Measurements from ENCODE around the gene CDH23.

DNA sequence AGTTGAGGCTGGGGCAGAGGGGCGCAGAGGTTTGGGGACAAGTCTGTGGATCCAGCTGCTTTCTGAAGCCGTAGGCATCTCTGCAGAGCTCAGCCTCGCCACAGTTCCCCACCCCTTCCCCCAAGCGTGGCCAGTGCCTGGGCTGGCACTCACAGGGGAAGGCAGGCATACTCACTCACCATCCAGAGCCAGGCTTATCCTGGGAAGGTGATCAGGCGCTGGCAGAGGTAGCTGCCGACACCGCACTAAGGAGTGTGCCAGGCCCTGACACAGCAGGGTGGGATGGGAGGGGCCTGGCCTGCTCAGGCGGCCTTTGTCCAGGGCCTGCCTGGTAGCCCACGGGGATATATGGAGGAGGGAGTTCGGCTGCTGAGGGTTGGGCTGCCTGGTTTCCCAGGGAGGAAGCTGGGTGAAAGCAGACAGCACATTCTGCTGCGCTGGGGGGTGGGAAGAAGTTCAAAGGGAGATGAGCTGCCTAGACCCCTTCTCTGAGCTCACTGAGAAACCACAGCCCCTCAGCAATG lies 360.7 kb downstream of the CDH23 start:
- TF ChIP-seq AFF4 (CRISPR knock-in tag; IDR thresholded peaks at IDR 0.05) (no peak), HMG20B (CRISPR knock-in tag; IDR thresholded peaks at IDR 0.05) (no peak), GABPA (tag; conservative IDR thresholded peaks at IDR 0.05; ENCODE audit: low read depth) (no peak), DDX20 (tag; IDR thresholded peaks at IDR 0.05; ENCODE audit: low read depth) (no peak), ARNT (IDR thresholded peaks at IDR 0.05) (no peak), RBM25 (IDR thresholded peaks at IDR 0.05; ENCODE audit: low read depth, low read length, severe bottlenecking) (no peak), WHSC1 (IDR thresholded peaks at IDR 0.05; ENCODE audit: low read length) (no peak), ZBTB7A (IDR thresholded peaks at IDR 0.05; ENCODE audit: borderline replicate concordance, control insufficient read depth, low read depth, low read length) (no peak), ZNF146 (CRISPR knock-in tag; IDR thresholded peaks at IDR 0.05; ENCODE audit: unreplicated experiment) (no peak)
- TF ChIP-seq, protein P1, sequence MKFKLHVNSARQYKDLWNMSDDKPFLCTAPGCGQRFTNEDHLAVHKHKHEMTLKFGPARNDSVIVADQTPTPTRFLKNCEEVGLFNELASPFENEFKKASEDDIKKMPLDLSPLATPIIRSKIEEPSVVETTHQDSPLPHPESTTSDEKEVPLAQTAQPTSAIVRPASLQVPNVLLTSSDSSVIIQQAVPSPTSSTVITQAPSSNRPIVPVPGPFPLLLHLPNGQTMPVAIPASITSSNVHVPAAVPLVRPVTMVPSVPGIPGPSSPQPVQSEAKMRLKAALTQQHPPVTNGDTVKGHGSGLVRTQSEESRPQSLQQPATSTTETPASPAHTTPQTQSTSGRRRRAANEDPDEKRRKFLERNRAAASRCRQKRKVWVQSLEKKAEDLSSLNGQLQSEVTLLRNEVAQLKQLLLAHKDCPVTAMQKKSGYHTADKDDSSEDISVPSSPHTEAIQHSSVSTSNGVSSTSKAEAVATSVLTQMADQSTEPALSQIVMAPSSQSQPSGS (CRISPR knock-in tag; IDR thresholded peaks at IDR 0.05), result no peak
- TF ChIP-seq, protein P2, sequence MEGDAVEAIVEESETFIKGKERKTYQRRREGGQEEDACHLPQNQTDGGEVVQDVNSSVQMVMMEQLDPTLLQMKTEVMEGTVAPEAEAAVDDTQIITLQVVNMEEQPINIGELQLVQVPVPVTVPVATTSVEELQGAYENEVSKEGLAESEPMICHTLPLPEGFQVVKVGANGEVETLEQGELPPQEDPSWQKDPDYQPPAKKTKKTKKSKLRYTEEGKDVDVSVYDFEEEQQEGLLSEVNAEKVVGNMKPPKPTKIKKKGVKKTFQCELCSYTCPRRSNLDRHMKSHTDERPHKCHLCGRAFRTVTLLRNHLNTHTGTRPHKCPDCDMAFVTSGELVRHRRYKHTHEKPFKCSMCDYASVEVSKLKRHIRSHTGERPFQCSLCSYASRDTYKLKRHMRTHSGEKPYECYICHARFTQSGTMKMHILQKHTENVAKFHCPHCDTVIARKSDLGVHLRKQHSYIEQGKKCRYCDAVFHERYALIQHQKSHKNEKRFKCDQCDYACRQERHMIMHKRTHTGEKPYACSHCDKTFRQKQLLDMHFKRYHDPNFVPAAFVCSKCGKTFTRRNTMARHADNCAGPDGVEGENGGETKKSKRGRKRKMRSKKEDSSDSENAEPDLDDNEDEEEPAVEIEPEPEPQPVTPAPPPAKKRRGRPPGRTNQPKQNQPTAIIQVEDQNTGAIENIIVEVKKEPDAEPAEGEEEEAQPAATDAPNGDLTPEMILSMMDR (IDR thresholded peaks at IDR 0.05 in 2 of 3, conservative IDR thresholded peaks at IDR 0.05 in 1 of 3; ENCODE audit: insufficient read depth in 2 of 3, low read depth in 1 of 3, low read length in 3 of 3), result no peak
